Neural crest cell (in vitro differentiated cells): ENCODE measurements around the gene TMEM209. TPM values are rescaled to one million over a fixed set of nuclear protein-coding genes. Genes with fewer than 3 reads are reported as not detected.
"Not testable (repeated sequence)": the region's sequence is repeated elsewhere in the genome, so short reads cannot be mapped to it uniquely, and the experiment has no call there.

Source experiments
- DNase-seq: peaks from one replicate; pipeline ENCODE4 v3.0.0; 2021; ENCODE audit warnings: low read depth, mixed read lengths, low spot score
- H3K27ac Mint-ChIP-seq: one replicate; pipeline ENCODE4 v1.8.0; 2021; ENCODE audit warnings: mild to moderate bottlenecking, mixed read lengths; ENCODE audit not compliant: unreplicated experiment
- H3K27me3 Mint-ChIP-seq: 2 replicates; pipeline ENCODE4 v1.8.0; 2021; ENCODE audit warnings: low read depth, mild to moderate bottlenecking, mixed read lengths
- H3K36me3 Mint-ChIP-seq: 2 replicates; pipeline ENCODE4 v1.8.0; 2021; ENCODE audit warnings: low read depth, mild to moderate bottlenecking, mixed read lengths
- H3K4me1 Mint-ChIP-seq: 2 replicates; pipeline ENCODE4 v1.8.0; 2021; ENCODE audit warnings: mixed read lengths
- H3K4me3 Mint-ChIP-seq: one replicate; pipeline ENCODE4 v1.8.0; 2021; ENCODE audit warnings: mild to moderate bottlenecking, mixed read lengths
- H3K9me3 Mint-ChIP-seq: 2 replicates; pipeline ENCODE4 v1.8.0; 2021; ENCODE audit warnings: mixed read lengths
- CTCF ChIP-seq: fragments of 200-600 bp; sonication (generic); conservative IDR thresholded peaks from 2 replicates; pipeline ENCODE4 v1.5.0; 2021; ENCODE audit warnings: antibody characterized with exemption, mild to moderate bottlenecking
- total RNA-seq: library from RNA; stranded (reverse); gene quantifications from 2 replicates; pipeline ENCODE4 v1.2.1, GENCODE V29; 2021

TMEM209 gene
- total RNA-seq, 1 donor from 2014 or later: 43.6 TPM

- no peak overlapping the region for H3K4me3 Mint-ChIP-seq
- H3K27me3 Mint-ChIP-seq: no peaks in the 10 kb centered on the region
- no peak overlapping the region for H3K27ac Mint-ChIP-seq
- H3K9me3 Mint-ChIP-seq: no peaks in the 10 kb centered on the region
- no peaks in the 10 kb centered on the region for H3K4me1 Mint-ChIP-seq
- H3K36me3 Mint-ChIP-seq: peaks cover 6% of the 10 kb centered on the region
- no peak for DNase-seq
- TF ChIP-seq CTCF: no peak
Measured at GRCh38 chr7:130187360-130187759, 17.8 kb downstream of the TMEM209 start.

- H3K27me3 Mint-ChIP-seq, H3K4me3 Mint-ChIP-seq, H3K9me3 Mint-ChIP-seq, H3K27ac Mint-ChIP-seq, H3K4me1 Mint-ChIP-seq, DNase-seq: not testable (repeated sequence)
- H3K36me3 Mint-ChIP-seq: peaks cover 13% of the 10 kb centered on the region
Measured at GRCh38 chr7:130184349-130184748, 20.9 kb downstream of the TMEM209 start.

GRCh38 chr7:130182990-130183389 is 22.2 kb downstream of the TMEM209 start:
- Mint-ChIP-seq H3K27ac (no peak overlapping the region), H3K9me3 (no peaks in the 10 kb centered on the region), H3K4me3 (no peak overlapping the region), H3K27me3 (no peaks in the 10 kb centered on the region), H3K36me3 (peaks cover 15% of the 10 kb centered on the region), H3K4me1 (no peaks in the 10 kb centered on the region)
- DNase-seq: no peak
- TF ChIP-seq CTCF: no peak

- Mint-ChIP-seq H3K4me3 (no peak overlapping the region), H3K4me1 (no peaks in the 10 kb centered on the region), H3K27me3 (no peaks in the 10 kb centered on the region), H3K9me3 (no peaks in the 10 kb centered on the region), H3K36me3 (peaks cover 16% of the 10 kb centered on the region), H3K27ac (no peak overlapping the region)
- DNase-seq: no peak
- no peak for TF ChIP-seq CTCF
Measured at GRCh38 chr7:130181263-130181605, 24.0 kb downstream of the TMEM209 start.

GRCh38 chr7:130180571-130181262 is 24.5 kb downstream of the TMEM209 start:
- Mint-ChIP-seq H3K27ac (peak overlapping the region; percentile 62), H3K9me3 (no peaks in the 10 kb centered on the region), H3K27me3 (no peaks in the 10 kb centered on the region), H3K4me3 (no peak overlapping the region), H3K36me3 (peaks cover 16% of the 10 kb centered on the region), H3K4me1 (no peaks in the 10 kb centered on the region)
- no peak for DNase-seq
- no peak for TF ChIP-seq CTCF

GRCh38 chr7:130179631-130180030 is 25.6 kb downstream of the TMEM209 start:
- peaks cover 18% of the 10 kb centered on the region for H3K36me3 Mint-ChIP-seq
- H3K27ac Mint-ChIP-seq: no peak overlapping the region

More at GRCh38 chr7:130179631-130180030, 25.6 kb downstream of the TMEM209 start:
- peaks cover 1% of the 10 kb centered on the region for H3K4me1 Mint-ChIP-seq
- no peak for DNase-seq
- TF ChIP-seq CTCF: no peak
- H3K27me3 Mint-ChIP-seq: no peaks in the 10 kb centered on the region
- no peaks in the 10 kb centered on the region for H3K9me3 Mint-ChIP-seq
- no peak overlapping the region for H3K4me3 Mint-ChIP-seq
